GM12878 (cell line): Measurements from ENCODE around the gene VPS26B.

ENCODE experiments used
- BRCA1 ChIP-seq: IDR thresholded peaks from 2 replicates; pipeline ENCODE4 v1.6.1; 2011; ENCODE audit warnings: low read depth, low read length, improper control_type of control experiment
- CBFB ChIP-seq: IDR thresholded peaks from 2 replicates; pipeline ENCODE4 v1.6.1; 2016; ENCODE audit warnings: antibody characterized with exemption, low read depth
- CHD4 ChIP-seq: fragments of 200-600 bp; sonication (generic); IDR thresholded peaks from 2 replicates; pipeline ENCODE4 v1.6.1; 2016; ENCODE audit warnings: mild to moderate bottlenecking
- CTCF ChIP-seq, 3 experiments: IDR thresholded peaks in 2 of 3; conservative IDR thresholded peaks in 1 of 3; 2 replicates each; pipeline ENCODE4 v1.5.1; 2011; ENCODE audit warnings: low read depth in 3 of 3, low read length in 3 of 3, mild to moderate bottlenecking in 3 of 3, control low read depth in 2 of 3, moderate library complexity in 2 of 3, inconsistent platforms in 1 of 3, mixed read lengths in 1 of 3; ENCODE audit not compliant: control insufficient read depth in 2 of 3, insufficient read depth in 1 of 3; ENCODE audit errors: extremely low read depth in 1 of 3
- EED ChIP-seq: sonication (generic); IDR thresholded peaks from 2 replicates; pipeline ENCODE4 v1.6.1; 2016; ENCODE audit warnings: antibody characterized with exemption, low read depth
- EGR1 ChIP-seq, 2 experiments: IDR thresholded peaks; 1 replicate in 1 of 2; 2 replicates in 1 of 2; pipeline ENCODE4 v1.6.1; 2011 to 2012; ENCODE audit warnings: low read depth in 2 of 2, low read length in 2 of 2, borderline replicate concordance in 1 of 2, mild to moderate bottlenecking in 1 of 2, moderate library complexity in 1 of 2
- EZH2 ChIP-seq: IDR thresholded peaks from 2 replicates; pipeline ENCODE4 v1.6.1; 2012; ENCODE audit warnings: low read depth, mild to moderate bottlenecking, control low read depth, inconsistent platforms, low read length, borderline replicate concordance; ENCODE audit not compliant: control insufficient read depth
- POLR2A ChIP-seq: IDR thresholded peaks from 2 replicates; pipeline ENCODE4 v1.6.1; 2011; ENCODE audit warnings: low read depth, mild to moderate bottlenecking, low read length
- TAF1 ChIP-seq: IDR thresholded peaks from 2 replicates; pipeline ENCODE4 v1.6.1; 2011; ENCODE audit warnings: mild to moderate bottlenecking, low read depth, low read length, borderline replicate concordance
- TCF12 ChIP-seq: IDR thresholded peaks from 2 replicates; pipeline ENCODE4 v1.6.1; 2011; ENCODE audit warnings: low read depth, mild to moderate bottlenecking, low read length
- YY1 ChIP-seq: IDR thresholded peaks from 2 replicates; pipeline ENCODE4 v1.6.1; 2011; ENCODE audit warnings: low read depth, mild to moderate bottlenecking, low read length
- ZNF384 ChIP-seq: IDR thresholded peaks from 2 replicates; pipeline ENCODE4 v1.6.1; 2012; ENCODE audit warnings: low read depth, mild to moderate bottlenecking, low read length, improper control_type of control experiment, borderline replicate concordance
- ZSCAN29 ChIP-seq: fragments of 450-650 bp; IDR thresholded peaks from 2 replicates; pipeline ENCODE4 v1.6.1; 2017; ENCODE audit warnings: mild to moderate bottlenecking, moderate library complexity
- TF ChIP-seq, protein P1 (sequence below): IDR thresholded peaks from 2 replicates; pipeline ENCODE4 v1.6.1; 2012; ENCODE audit warnings: low read depth, low read length, improper control_type of control experiment

DNA sequence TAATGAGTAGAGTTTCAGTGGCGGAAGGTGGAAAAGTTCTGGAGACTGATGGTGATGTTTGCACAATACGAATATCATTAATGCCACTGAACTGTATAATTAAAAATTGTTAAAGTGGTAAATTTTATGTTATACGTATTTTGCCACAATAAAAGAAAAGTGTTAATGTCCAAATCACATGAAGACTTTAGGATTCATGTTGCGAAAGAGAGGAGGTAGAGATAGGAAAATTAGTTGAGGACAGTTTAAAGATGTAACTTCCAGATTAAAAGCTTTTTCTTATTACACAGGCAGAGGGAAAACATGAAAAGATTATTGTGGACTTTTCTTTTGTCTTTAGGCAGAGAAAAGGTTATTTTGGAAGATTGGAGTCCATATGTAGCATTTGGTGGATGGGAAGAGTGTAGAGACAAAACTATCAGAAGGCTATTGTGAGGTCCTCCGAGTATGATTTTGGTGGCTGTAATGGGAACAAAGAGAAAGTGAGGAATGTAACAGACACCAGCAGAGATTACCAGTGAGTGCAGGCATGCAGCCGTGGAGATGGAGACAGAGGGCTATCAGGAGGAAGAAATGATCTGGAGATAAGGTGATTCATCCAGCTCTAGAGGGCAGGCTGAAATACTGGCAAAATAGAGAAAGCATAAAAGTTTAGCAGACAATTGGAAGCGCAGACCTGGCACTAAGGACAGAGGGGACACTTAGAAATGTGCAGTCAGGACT, 12.5 kb downstream of the VPS26B start:
- TF ChIP-seq CTCF (IDR thresholded peaks at IDR 0.05 in 2 of 3, conservative IDR thresholded peaks at IDR 0.05 in 1 of 3; ENCODE audit: control insufficient read depth in 2 of 3, extremely low read depth in 1 of 3, insufficient read depth in 1 of 3, low read depth in 3 of 3, low read length in 3 of 3) (no peak), POLR2A (no peak), TCF12 (no peak), YY1 (no peak), ZNF384 (no peak), EGR1 (IDR thresholded peaks at IDR 0.05; ENCODE audit: borderline replicate concordance in 1 of 2, low read depth in 2 of 2, low read length in 2 of 2) (no peak), BRCA1 (no peak), TAF1 (no peak), EED (no peak), CBFB (no peak), ZSCAN29 (no peak), CHD4 (no peak), EZH2 (no peak)
- TF ChIP-seq, protein P1, sequence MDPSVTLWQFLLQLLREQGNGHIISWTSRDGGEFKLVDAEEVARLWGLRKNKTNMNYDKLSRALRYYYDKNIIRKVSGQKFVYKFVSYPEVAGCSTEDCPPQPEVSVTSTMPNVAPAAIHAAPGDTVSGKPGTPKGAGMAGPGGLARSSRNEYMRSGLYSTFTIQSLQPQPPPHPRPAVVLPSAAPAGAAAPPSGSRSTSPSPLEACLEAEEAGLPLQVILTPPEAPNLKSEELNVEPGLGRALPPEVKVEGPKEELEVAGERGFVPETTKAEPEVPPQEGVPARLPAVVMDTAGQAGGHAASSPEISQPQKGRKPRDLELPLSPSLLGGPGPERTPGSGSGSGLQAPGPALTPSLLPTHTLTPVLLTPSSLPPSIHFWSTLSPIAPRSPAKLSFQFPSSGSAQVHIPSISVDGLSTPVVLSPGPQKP, result no peak
